ENCODE results near the gene TSPYL2.

DNA sequence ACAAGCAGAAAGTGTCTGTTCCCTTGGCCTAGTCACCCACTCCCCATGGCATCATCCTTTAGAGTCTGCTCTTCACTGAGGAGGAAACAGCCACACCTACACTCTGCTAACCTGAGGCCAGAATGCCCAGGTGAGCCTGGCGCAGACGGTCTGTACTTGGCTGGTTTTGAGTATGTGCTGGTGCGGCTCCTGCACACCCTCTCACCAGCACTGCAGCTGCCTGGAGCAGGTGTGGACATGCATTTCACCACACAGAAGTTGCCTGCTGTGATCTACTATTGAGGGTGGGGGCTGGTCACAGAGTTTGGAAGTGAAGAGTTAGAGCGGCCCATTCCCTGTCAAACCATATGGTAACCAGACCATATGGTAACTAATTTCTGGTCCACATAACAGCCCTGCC lies 51.2 kb downstream of the TSPYL2 start:
- TF ChIP-seq, protein P1, sequence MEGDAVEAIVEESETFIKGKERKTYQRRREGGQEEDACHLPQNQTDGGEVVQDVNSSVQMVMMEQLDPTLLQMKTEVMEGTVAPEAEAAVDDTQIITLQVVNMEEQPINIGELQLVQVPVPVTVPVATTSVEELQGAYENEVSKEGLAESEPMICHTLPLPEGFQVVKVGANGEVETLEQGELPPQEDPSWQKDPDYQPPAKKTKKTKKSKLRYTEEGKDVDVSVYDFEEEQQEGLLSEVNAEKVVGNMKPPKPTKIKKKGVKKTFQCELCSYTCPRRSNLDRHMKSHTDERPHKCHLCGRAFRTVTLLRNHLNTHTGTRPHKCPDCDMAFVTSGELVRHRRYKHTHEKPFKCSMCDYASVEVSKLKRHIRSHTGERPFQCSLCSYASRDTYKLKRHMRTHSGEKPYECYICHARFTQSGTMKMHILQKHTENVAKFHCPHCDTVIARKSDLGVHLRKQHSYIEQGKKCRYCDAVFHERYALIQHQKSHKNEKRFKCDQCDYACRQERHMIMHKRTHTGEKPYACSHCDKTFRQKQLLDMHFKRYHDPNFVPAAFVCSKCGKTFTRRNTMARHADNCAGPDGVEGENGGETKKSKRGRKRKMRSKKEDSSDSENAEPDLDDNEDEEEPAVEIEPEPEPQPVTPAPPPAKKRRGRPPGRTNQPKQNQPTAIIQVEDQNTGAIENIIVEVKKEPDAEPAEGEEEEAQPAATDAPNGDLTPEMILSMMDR (IDR thresholded peaks at IDR 0.05; ENCODE audit: low read depth, low read length), result no peak
- no peak for TF ChIP-seq POLR2A (IDR thresholded peaks at IDR 0.05; ENCODE audit: extremely low read depth, insufficient read length)

Data from NB4 (cell line).